Measurements from ENCODE around the gene INVS.

DNA sequence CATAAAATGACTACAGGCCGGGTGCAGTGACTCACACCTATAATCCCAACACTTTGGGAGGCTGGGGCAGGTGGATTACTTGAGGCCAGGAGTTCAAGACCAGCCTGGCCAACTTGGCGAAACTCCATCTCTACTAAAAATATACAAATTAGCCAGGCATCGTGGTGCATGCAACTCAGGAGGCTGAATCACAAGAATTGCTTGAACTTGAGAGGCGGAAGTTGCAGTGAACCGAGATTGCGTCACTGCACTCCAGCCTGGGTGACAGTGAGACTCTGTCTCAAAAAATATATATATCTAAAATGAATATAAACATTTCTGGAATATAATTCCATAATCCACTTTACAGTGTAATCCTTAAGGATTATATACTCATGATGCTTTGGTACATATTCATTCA, 187.2 kb downstream of the INVS start:
- TF ChIP-seq, protein P1, sequence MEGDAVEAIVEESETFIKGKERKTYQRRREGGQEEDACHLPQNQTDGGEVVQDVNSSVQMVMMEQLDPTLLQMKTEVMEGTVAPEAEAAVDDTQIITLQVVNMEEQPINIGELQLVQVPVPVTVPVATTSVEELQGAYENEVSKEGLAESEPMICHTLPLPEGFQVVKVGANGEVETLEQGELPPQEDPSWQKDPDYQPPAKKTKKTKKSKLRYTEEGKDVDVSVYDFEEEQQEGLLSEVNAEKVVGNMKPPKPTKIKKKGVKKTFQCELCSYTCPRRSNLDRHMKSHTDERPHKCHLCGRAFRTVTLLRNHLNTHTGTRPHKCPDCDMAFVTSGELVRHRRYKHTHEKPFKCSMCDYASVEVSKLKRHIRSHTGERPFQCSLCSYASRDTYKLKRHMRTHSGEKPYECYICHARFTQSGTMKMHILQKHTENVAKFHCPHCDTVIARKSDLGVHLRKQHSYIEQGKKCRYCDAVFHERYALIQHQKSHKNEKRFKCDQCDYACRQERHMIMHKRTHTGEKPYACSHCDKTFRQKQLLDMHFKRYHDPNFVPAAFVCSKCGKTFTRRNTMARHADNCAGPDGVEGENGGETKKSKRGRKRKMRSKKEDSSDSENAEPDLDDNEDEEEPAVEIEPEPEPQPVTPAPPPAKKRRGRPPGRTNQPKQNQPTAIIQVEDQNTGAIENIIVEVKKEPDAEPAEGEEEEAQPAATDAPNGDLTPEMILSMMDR (IDR thresholded peaks at IDR 0.05; ENCODE audit: borderline replicate concordance, extremely low read depth, low read length, poor library complexity, severe bottlenecking) = no peak
- no peak for TF ChIP-seq EZH2 (IDR thresholded peaks at IDR 0.05; ENCODE audit: borderline replicate concordance, low read depth, low read length, severe bottlenecking)
